A549 treated with DMSO at 1 μM for 4 hours (cell line): ENCODE measurements around the gene KCNK13. TPM values are rescaled to one million over a fixed set of nuclear protein-coding genes. Genes with fewer than 3 reads are reported as not detected.

Experiments used
- total RNA-seq: library from RNA; stranded (reverse); fragments of 200-300 nt; extraction: Qiagen RNA extraction; gene quantifications from 5 replicates; pipeline ENCODE4 v1.2.3, GENCODE V29; 2022; ENCODE audit warnings: low read depth

The KCNK13 gene
- total RNA-seq: 0.09 to 0.14 TPM (median 0.14 TPM) in 3 of 5 replicates, not detected in the others

DNA sequence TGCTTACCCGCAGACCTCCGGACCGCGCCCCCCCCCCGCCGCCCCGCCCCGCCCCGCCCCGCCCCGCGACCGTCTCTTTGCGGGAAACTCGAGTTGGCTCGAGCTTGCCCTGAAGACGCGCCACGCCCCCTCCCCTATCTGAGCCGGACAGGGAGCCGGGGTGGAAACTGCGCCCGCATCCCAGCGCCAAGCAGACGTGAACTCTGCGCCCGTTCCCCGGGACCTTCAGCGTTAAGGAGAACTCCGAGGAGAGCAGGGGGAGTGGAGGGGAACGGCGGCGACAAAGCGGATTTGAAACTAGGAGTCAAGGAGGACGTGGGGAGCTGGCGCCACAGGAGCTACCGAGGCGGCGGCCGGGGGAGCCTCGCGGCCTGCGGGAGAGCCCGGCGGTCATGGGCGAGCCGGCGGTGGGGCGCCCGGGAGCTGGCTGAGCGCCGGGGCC is at the start of gene KCNK13:
KCNK13 (plus strand) TSS at position 310 of the 442 bp plus-strand sequence. CDS start 212 bp downstream, outside the sequence.

Other genes starting within 250 kb of the KCNK13 start
- gene EFCAB11, start 107.3 kb upstream of the KCNK13 start, total RNA-seq: 11.4 to 14.7 TPM (median 13.3 TPM) in 5 replicates
- 11.4 to 17.9 TPM (median 14.4 TPM) in 5 replicates for gene TDP1, start 106.1 kb upstream of the KCNK13 start, total RNA-seq
- gene PSMC1, start 194.6 kb downstream of the KCNK13 start, total RNA-seq: 227 to 327 TPM (median 240 TPM) in 5 replicates